CD14-positive monocyte (primary cell): ENCODE results near the gene SELENOI. TPM values are rescaled to one million over a fixed set of nuclear protein-coding genes. Genes with fewer than 3 reads are reported as not detected.

Experiments used
- DNase-seq, 3 donors: peaks; one replicate each; pipeline ENCODE4 v3.0.0-alpha.2; 2011 to 2022
- H2AFZ ChIP-seq: 2 replicates; pipeline ENCODE4 v1.6.0; 2012; ENCODE audit warnings: mild to moderate bottlenecking, low read depth, low read length, inconsistent platforms; ENCODE audit not compliant: insufficient read depth, poor library complexity, severe bottlenecking
- H3K27ac ChIP-seq, 2 donors: 1 replicate in 1 of 2; 2 replicates in 1 of 2; pipeline ENCODE4 v1.5.1; 2012 to 2013; ENCODE audit warnings: low read length in 2 of 2, control low read depth in 1 of 2, inconsistent platforms in 1 of 2, low read depth in 1 of 2, mild to moderate bottlenecking in 1 of 2
- H3K27me3 ChIP-seq, 2 donors: one replicate each; pipeline versions ENCODE4 v1.6.0 to v1.6.1; 2011 to 2013; ENCODE audit warnings: low read length in 2 of 2; ENCODE audit not compliant: control insufficient read depth in 2 of 2, insufficient read depth in 2 of 2
- H3K36me3 ChIP-seq, 2 donors: replicated peaks in 1 of 2; 1 replicate in 1 of 2; 2 replicates in 1 of 2; pipeline versions ENCODE4 v1.5.1 to v1.6.1; 2012 to 2013; ENCODE audit warnings: low read length in 2 of 2, control low read depth in 1 of 2, inconsistent platforms in 1 of 2, mild to moderate bottlenecking in 1 of 2; ENCODE audit not compliant: insufficient read depth in 2 of 2, control insufficient read depth in 1 of 2
- H3K4me1 ChIP-seq, 2 donors: 1 replicate in 1 of 2; 2 replicates in 1 of 2; pipeline versions ENCODE4 v1.5.1 to v1.6.1; 2012 to 2013; ENCODE audit warnings: low read length in 2 of 2, control low read depth in 1 of 2, inconsistent platforms in 1 of 2, mild to moderate bottlenecking in 1 of 2, moderate library complexity in 1 of 2; ENCODE audit not compliant: insufficient read depth in 2 of 2, control insufficient read depth in 1 of 2
- H3K4me2 ChIP-seq: replicated peaks from 2 replicates; pipeline ENCODE3; 2012; ENCODE audit warnings: low read length, moderate library complexity, mild to moderate bottlenecking; ENCODE audit not compliant: poor library complexity, severe bottlenecking; ENCODE audit errors: extremely low read depth
- H3K4me3 ChIP-seq, 3 experiments: fragments of 200-600 bp in 1 of 3; sonication (generic) in 1 of 3; replicated peaks in 1 of 3; 1 replicate in 2 of 3; 2 replicates in 1 of 3; pipeline ENCODE4 v1.5.1; 2011 to 2013; ENCODE audit warnings: low read length in 3 of 3, mild to moderate bottlenecking in 3 of 3, control low read depth in 2 of 3, low read depth in 2 of 3, inconsistent platforms in 1 of 3, moderate library complexity in 1 of 3
- H3K79me2 ChIP-seq: 2 replicates; pipeline ENCODE4 v1.6.0; 2012; ENCODE audit warnings: mild to moderate bottlenecking, control low read depth, inconsistent platforms, low read length, moderate library complexity; ENCODE audit not compliant: insufficient read depth
- H3K9ac ChIP-seq: 2 replicates; pipeline ENCODE4 v1.6.0; 2017; ENCODE audit warnings: low read length, mild to moderate bottlenecking; ENCODE audit not compliant: insufficient read depth, poor library complexity, severe bottlenecking
- H3K9me3 ChIP-seq, 2 donors: replicated peaks in 1 of 2; 1 replicate in 1 of 2; 2 replicates in 1 of 2; pipeline versions ENCODE4 v1.5.1 to v1.6.1; 2012 to 2013; ENCODE audit warnings: low read length in 2 of 2, control low read depth in 1 of 2; ENCODE audit not compliant: control insufficient read depth in 1 of 2, insufficient read depth in 1 of 2
- H4K20me1 ChIP-seq: 2 replicates; pipeline ENCODE4 v1.6.0; 2012; ENCODE audit warnings: mild to moderate bottlenecking, low read length, control low read depth, moderate library complexity; ENCODE audit not compliant: insufficient read depth
- H3K27ac Mint-ChIP-seq, 7 donors: one replicate each; pipeline ENCODE4 v1.8.0; 2020; ENCODE audit warnings: mild to moderate bottlenecking in 7 of 7, mixed read lengths in 7 of 7, moderate library complexity in 6 of 7, inconsistent platforms in 2 of 7
- H3K27me3 Mint-ChIP-seq, 3 donors: one replicate each; pipeline ENCODE4 v1.8.0; 2021 to 2022; ENCODE audit warnings: low read depth in 3 of 3, mild to moderate bottlenecking in 3 of 3, mixed read lengths in 3 of 3, moderate library complexity in 3 of 3, inconsistent platforms in 1 of 3
- H3K36me3 Mint-ChIP-seq, 2 donors: one replicate each; pipeline ENCODE4 v1.8.0; 2020; ENCODE audit warnings: mixed read lengths in 2 of 2, inconsistent platforms in 1 of 2, mild to moderate bottlenecking in 1 of 2
- H3K4me1 Mint-ChIP-seq: one replicate; pipeline ENCODE4 v1.8.0; 2020; ENCODE audit warnings: mild to moderate bottlenecking, mixed read lengths
- H3K4me3 Mint-ChIP-seq, 2 donors: one replicate each; pipeline ENCODE4 v1.8.0; 2020; ENCODE audit warnings: mild to moderate bottlenecking in 2 of 2, mixed read lengths in 2 of 2, moderate library complexity in 1 of 2
- H3K9me3 Mint-ChIP-seq, 7 donors: one replicate each; pipeline ENCODE4 v1.8.0; 2020 to 2022; ENCODE audit warnings: mixed read lengths in 7 of 7, mild to moderate bottlenecking in 6 of 7, moderate library complexity in 6 of 7, inconsistent platforms in 2 of 7
- CTCF ChIP-seq: fragments of 200-600 bp; IDR thresholded peaks from one replicate; pipeline ENCODE4 v1.8.0; 2022; ENCODE audit warnings: antibody characterized with exemption, mild to moderate bottlenecking
- WGBS: methylation state at CpG from one replicate; pipeline ENCODE4 v1.1.5; 2013; ENCODE audit warnings: missing lambda C conversion rate; ENCODE audit not compliant: insufficient coverage; 5-methylcytosine and 5-hydroxymethylcytosine counted together
- intact Hi-C, 2 donors: fragments of 100-400 bp; cut with micrococcal nuclease; formaldehyde crosslinking; loops; one replicate each; pipeline versions ENCODE4 v1.15.0 to v1.15.1; 2023
- polyA plus RNA-seq, 3 donors: library from polyadenylated mRNA; depleted of rRNA in 1 of 3; unstranded in 2 of 3; stranded (reverse) in 1 of 3; fragments of 300-500 nt in 2 of 3; fragments of >200 nt in 1 of 3; fragmentation: Illumina TruSeq in 2 of 3; gene quantifications; 1 replicate in 2 of 3; 2 replicates in 1 of 3; pipeline ENCODE4 v1.2.3, GENCODE V29; 2012 to 2021

The SELENOI gene
- polyA plus RNA-seq, 3 donors, result 2.3 to 3.2 (median 2.5) TPM

- no peak overlapping the region for H3K27ac ChIP-seq
- no peak overlapping the region for H3K4me2 ChIP-seq
- Mint-ChIP-seq H3K9me3 (no peaks in the 10 kb centered on the region), H3K27me3 (peaks cover 2 to 4% (median 3%) of the 10 kb centered on the region in 3 donors), H3K27ac (no peak overlapping the region), H3K36me3 (no peaks in the 10 kb centered on the region), H3K4me3 (no peak overlapping the region), H3K4me1 (peaks cover 2% of the 10 kb centered on the region)
- no peaks in the 10 kb centered on the region for H3K27me3 ChIP-seq
- no peaks in the 10 kb centered on the region for H3K36me3 ChIP-seq
- H3K4me3 ChIP-seq, result no peak overlapping the region
- no peak for TF ChIP-seq CTCF
- no peak for DNase-seq
- intact Hi-C loops, result no loop called here
- H3K9ac ChIP-seq, result no peak overlapping the region
- H3K79me2 ChIP-seq, result no peaks in the 10 kb centered on the region
- WGBS, result 67% methylated on average over 5 of the region's 5 CpGs
- H2AFZ ChIP-seq, result no peak overlapping the region
- H4K20me1 ChIP-seq, result no peaks in the 10 kb centered on the region
- H3K4me1 ChIP-seq, result no peaks in the 10 kb centered on the region
- H3K9me3 ChIP-seq, result no peaks in the 10 kb centered on the region
Measured at GRCh38 chr2:26438926-26439325, 93.0 kb downstream of the SELENOI start.

DNA sequence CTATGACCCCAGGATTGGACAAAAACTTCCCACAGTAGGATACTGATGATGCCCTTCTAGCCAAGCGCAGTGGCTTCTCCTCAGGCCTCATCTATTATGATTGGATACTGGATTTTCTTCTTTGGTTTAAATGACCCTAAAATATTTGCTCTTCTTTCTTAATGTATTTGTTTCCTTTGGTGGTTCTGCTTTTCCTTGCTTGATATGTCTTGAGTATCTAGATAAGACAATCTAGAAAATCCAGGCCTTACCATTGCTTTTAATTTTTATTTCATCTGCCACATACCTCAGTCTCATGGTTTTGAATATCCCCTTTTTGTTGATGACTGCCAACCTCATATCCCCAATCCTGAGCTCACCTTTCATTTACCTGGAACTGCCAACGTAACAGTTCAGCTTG lies 96.4 kb downstream of the SELENOI start:
- WGBS, result 83% methylated on average over 1 of the region's 2 CpGs
- Mint-ChIP-seq H3K27ac (no peak overlapping the region), H3K27me3 (peaks cover 0 to 5% (median 2%) of the 10 kb centered on the region in 3 donors), H3K9me3 (no peaks in the 10 kb centered on the region), H3K36me3 (no peaks in the 10 kb centered on the region), H3K4me1 (no peaks in the 10 kb centered on the region), H3K4me3 (no peak overlapping the region)
- no peaks in the 10 kb centered on the region for H3K9me3 ChIP-seq
- no peak for TF ChIP-seq CTCF
- no peak overlapping the region for H3K4me2 ChIP-seq
- H3K27ac ChIP-seq, result no peak overlapping the region
- no peaks in the 10 kb centered on the region for H4K20me1 ChIP-seq
- H3K27me3 ChIP-seq, result no peaks in the 10 kb centered on the region
- no peak overlapping the region for H2AFZ ChIP-seq
- H3K79me2 ChIP-seq, result no peaks in the 10 kb centered on the region
- H3K4me3 ChIP-seq, result no peak overlapping the region
- no peaks in the 10 kb centered on the region for H3K4me1 ChIP-seq
- H3K9ac ChIP-seq, result no peak overlapping the region
- intact Hi-C loops, result no loop called here
- no peaks in the 10 kb centered on the region for H3K36me3 ChIP-seq
- no peak for DNase-seq
